ENCODE results near the gene MAEL.

Gene MAEL

DNA sequence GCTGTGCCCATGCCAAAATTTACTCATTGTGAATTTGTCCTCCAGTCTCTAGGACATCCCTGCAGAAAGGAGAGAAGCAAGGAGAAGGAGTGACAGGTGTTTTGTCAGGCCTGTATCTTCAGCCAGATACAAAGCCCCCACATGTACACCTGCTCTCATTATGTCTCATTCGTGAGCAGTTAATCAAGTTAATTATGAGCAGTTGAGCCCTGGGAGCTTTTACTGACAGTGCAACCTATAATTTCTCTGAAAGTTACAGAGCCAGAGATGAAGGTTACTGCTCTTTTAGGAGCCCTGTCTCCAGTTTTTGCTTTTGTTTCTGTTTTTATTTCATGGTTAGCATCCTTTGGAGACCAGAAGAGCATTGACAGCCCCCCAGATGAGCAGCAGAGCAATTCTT, 8.7 kb upstream of the MAEL start:
- Histone ChIP-seq H3K27me3 (ENCODE audit: low read depth, low read length) (peaks cover 73% of the 10 kb centered on the region), H3K4me1 (ENCODE audit: low read length) (peaks cover 11% of the 10 kb centered on the region), H2AFZ (ENCODE audit: low read depth, low read length) (no peak overlapping the region), H3K27ac (ENCODE audit: low read length) (no peak overlapping the region), H3K9me3 (ENCODE audit: insufficient read depth, low read length) (no peaks in the 10 kb centered on the region), H3K36me3 (replicated peaks; ENCODE audit: low read depth, low read length) (no peaks in the 10 kb centered on the region), H3K9ac (ENCODE audit: low read length) (no peak overlapping the region), H3K4me2 (ENCODE audit: low read length) (no peak overlapping the region), H4K20me1 (ENCODE audit: insufficient read depth, low read length) (no peaks in the 10 kb centered on the region), H3K79me2 (ENCODE audit: low read length) (no peaks in the 10 kb centered on the region), H3K4me3 (ENCODE audit: low read length) (no peak overlapping the region)
- TF ChIP-seq EZH2phosphoT487 (IDR thresholded peaks at IDR 0.05; ENCODE audit: low read depth), result no peak
- TF ChIP-seq, protein P1, sequence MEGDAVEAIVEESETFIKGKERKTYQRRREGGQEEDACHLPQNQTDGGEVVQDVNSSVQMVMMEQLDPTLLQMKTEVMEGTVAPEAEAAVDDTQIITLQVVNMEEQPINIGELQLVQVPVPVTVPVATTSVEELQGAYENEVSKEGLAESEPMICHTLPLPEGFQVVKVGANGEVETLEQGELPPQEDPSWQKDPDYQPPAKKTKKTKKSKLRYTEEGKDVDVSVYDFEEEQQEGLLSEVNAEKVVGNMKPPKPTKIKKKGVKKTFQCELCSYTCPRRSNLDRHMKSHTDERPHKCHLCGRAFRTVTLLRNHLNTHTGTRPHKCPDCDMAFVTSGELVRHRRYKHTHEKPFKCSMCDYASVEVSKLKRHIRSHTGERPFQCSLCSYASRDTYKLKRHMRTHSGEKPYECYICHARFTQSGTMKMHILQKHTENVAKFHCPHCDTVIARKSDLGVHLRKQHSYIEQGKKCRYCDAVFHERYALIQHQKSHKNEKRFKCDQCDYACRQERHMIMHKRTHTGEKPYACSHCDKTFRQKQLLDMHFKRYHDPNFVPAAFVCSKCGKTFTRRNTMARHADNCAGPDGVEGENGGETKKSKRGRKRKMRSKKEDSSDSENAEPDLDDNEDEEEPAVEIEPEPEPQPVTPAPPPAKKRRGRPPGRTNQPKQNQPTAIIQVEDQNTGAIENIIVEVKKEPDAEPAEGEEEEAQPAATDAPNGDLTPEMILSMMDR (IDR thresholded peaks at IDR 0.05; ENCODE audit: low read depth, low read length), result no peak

DNA sequence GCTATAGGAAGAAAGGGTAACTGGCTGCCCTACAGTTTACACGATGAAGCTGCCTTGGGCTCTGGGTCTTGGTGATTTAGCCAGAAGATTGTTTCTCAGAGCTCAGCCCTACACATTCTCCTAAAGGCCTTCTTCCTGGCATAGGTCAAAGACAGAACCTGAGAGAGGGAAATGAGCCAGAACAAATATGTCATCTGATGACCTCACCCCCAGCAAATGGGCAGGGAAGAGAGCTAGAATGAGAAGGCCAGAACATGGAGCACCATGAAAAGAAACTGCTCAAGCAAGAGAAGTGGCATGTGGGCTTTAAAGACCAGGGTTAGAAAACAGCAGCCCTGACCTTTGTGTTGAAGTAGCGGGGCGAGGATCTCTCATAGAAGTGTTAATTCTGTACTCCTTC, 8.3 kb upstream of the MAEL start:
- Histone ChIP-seq H2AFZ (ENCODE audit: low read depth, low read length) (no peak overlapping the region), H3K27me3 (ENCODE audit: low read depth, low read length) (peaks cover 75% of the 10 kb centered on the region), H3K4me2 (ENCODE audit: low read length) (no peak overlapping the region), H3K4me3 (ENCODE audit: low read length) (no peak overlapping the region), H4K20me1 (ENCODE audit: insufficient read depth, low read length) (no peaks in the 10 kb centered on the region), H3K27ac (ENCODE audit: low read length) (no peak overlapping the region), H3K9ac (ENCODE audit: low read length) (no peak overlapping the region), H3K36me3 (replicated peaks; ENCODE audit: low read depth, low read length) (no peaks in the 10 kb centered on the region), H3K9me3 (ENCODE audit: insufficient read depth, low read length) (no peaks in the 10 kb centered on the region), H3K4me1 (ENCODE audit: low read length) (peaks cover 11% of the 10 kb centered on the region), H3K79me2 (ENCODE audit: low read length) (no peaks in the 10 kb centered on the region)
- no peak for TF ChIP-seq EZH2phosphoT487 (IDR thresholded peaks at IDR 0.05; ENCODE audit: low read depth)
- TF ChIP-seq, protein P1 (IDR thresholded peaks at IDR 0.05; ENCODE audit: low read depth, low read length), result no peak

DNA sequence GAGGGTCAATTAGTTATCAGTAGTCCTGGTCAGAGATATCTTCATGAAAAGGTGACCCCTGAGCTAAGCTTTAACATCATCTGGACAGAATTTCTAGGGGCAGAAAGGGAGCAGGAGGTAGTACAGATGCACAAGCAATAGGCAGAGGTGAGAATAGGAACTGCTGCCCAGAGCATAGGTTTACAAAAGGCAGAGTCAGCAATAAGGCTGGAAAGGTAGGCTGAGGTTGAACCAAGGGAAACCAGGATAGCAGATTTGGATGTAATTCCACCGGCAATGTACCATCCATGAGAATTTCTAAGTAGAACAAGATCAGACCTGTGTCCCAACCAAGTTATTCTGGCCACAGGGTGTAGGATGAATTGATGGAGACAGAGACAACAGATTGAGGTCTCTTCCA, 7.5 kb upstream of the MAEL start:
- H3K9ac ChIP-seq (ENCODE audit: low read length), result no peak overlapping the region
- no peak for TF ChIP-seq EZH2phosphoT487 (IDR thresholded peaks at IDR 0.05; ENCODE audit: low read depth)
- TF ChIP-seq, protein P1 (IDR thresholded peaks at IDR 0.05; ENCODE audit: low read depth, low read length), result no peak
- no peaks in the 10 kb centered on the region for H4K20me1 ChIP-seq (ENCODE audit: insufficient read depth, low read length)
- peaks cover 6% of the 10 kb centered on the region for H3K4me1 ChIP-seq (ENCODE audit: low read length)
- no peak overlapping the region for H3K27ac ChIP-seq (ENCODE audit: low read length)
- no peaks in the 10 kb centered on the region for H3K36me3 ChIP-seq (replicated peaks; ENCODE audit: low read depth, low read length)
- no peak overlapping the region for H2AFZ ChIP-seq (ENCODE audit: low read depth, low read length)
- H3K27me3 ChIP-seq (ENCODE audit: low read depth, low read length), result peaks cover 73% of the 10 kb centered on the region
- no peak overlapping the region for H3K4me2 ChIP-seq (ENCODE audit: low read length)
- no peaks in the 10 kb centered on the region for H3K79me2 ChIP-seq (ENCODE audit: low read length)
- no peak overlapping the region for H3K4me3 ChIP-seq (ENCODE audit: low read length)
- no peaks in the 10 kb centered on the region for H3K9me3 ChIP-seq (ENCODE audit: insufficient read depth, low read length)

DNA sequence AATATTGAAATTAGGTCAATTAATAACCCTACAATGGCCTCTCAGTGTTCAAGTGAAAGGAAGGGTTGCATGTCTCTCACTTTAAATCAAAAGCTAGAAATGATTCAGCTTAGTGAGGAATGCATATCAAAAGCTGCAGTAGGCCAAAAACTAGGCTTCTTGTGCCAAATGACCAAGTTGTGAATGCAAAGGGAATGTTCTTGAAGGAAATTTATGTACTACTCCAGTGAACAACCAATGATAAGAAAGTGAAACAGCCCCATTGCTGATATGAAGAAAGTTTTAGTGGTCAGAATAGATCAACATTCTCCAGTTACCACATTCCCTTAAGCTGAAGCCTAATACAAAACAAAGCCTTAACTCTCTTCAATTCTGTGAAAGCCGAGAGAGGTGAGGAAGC, 10.0 kb downstream of the MAEL start:
- Histone ChIP-seq H3K9me3 (ENCODE audit: insufficient read depth, low read length) (no peaks in the 10 kb centered on the region), H3K4me3 (ENCODE audit: low read length) (no peak overlapping the region), H4K20me1 (ENCODE audit: insufficient read depth, low read length) (no peaks in the 10 kb centered on the region), H3K9ac (ENCODE audit: low read length) (no peak overlapping the region), H3K79me2 (ENCODE audit: low read length) (no peaks in the 10 kb centered on the region), H3K27me3 (ENCODE audit: low read depth, low read length) (peaks cover 3% of the 10 kb centered on the region), H3K36me3 (replicated peaks; ENCODE audit: low read depth, low read length) (no peaks in the 10 kb centered on the region), H2AFZ (ENCODE audit: low read depth, low read length) (no peak overlapping the region), H3K4me2 (ENCODE audit: low read length) (no peak overlapping the region), H3K27ac (ENCODE audit: low read length) (no peak overlapping the region), H3K4me1 (ENCODE audit: low read length) (no peaks in the 10 kb centered on the region)
- TF ChIP-seq, protein P1 (IDR thresholded peaks at IDR 0.05; ENCODE audit: low read depth, low read length), result no peak
- no peak for TF ChIP-seq EZH2phosphoT487 (IDR thresholded peaks at IDR 0.05; ENCODE audit: low read depth)

Data from OCI-LY3 (cell line).